CD4-positive, alpha-beta T cell treated with Interleukin-10 for 1 hour (primary cell): ENCODE results near the gene ACVRL1.

ENCODE experiments used
- DNase-seq: peaks from one replicate; pipeline ENCODE4 v3.0.0-alpha.2; 2020

The ACVRL1 gene

DNA sequence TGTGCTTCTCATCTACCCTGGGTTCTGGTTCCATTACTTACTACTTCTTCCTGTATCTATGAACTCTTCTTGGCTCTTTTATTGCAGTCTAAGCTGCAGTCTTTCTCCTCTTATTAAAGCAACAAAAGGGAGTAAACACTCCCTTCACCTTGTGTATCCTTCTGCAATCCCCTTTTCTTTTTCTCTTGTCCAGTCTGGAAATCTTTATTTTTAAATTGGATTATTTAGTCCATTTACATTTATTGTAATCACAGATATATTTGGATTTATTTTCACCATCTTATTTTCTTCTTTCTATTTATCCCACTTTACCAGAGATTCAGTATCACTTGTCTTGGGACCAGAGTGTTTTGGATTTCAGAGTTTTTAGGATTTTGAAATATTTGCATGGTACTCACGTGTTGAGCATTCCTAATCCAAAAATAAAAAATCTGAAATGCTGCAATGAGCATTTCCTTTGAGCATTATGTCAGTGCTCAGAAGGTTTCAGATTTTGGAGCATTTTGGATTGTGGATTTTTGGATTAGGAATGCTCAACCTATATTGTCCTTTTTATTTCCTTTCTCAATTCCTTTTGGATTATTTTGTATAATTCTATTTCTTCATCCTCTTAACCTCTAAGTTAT is 37.4 kb downstream of the ACVRL1 start:
- no peak for DNase-seq

DNA sequence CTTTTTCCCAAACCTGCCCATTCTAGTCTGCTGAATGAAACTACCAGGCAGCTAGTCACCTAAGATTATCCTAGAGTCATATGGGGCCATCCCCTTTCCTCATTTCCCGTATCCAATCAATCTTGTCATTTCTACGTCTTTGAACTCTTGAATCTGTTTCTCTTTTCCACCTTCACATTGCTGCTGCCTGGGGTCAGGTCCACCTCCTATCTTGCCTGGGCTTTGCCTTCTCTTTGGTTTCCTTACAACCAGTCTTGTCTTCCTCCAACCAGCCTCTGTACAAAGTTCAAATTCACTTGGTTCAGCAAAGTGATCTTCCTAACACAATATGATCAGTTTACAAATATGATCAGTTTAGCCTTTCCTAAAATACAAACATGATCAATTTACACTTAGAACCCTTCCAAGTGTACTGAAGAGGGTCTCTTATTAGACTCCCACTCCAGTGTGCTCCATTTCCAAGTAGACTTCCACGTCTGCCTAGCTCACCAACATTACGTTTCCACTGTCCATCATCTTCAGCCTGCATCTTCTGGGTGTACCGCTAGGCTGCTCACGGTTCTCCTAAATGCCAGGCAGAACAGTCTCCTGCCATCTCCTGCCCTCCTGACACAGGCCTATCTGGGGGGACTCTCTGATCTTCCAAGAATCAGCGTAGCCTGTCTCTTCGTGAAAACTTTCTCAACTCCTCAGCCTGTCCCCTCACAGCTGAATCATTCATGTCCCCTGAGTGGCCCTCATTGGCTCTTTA is 40.1 kb downstream of the ACVRL1 start:
- DNase-seq = no peak

DNA sequence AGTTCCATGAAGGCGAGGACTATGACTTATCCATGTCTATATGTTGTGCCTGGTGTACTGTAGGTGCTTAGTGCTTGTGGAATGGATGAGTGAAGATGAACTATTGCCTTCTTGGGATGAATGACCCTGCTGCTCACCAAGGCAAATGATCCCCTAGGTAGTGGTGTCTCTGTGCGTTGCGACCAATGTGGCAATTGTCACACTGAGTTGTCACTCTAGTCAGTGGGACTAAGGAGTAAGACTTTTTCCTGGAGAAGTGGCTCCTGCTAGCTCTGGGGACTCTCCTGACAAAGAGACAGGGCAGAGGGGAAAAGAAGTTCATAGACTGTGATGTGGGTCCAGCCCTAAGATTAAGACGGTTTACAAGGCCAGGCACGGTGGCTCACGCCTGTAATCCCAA is 40.8 kb downstream of the ACVRL1 start:
- DNase-seq = no peak

DNA sequence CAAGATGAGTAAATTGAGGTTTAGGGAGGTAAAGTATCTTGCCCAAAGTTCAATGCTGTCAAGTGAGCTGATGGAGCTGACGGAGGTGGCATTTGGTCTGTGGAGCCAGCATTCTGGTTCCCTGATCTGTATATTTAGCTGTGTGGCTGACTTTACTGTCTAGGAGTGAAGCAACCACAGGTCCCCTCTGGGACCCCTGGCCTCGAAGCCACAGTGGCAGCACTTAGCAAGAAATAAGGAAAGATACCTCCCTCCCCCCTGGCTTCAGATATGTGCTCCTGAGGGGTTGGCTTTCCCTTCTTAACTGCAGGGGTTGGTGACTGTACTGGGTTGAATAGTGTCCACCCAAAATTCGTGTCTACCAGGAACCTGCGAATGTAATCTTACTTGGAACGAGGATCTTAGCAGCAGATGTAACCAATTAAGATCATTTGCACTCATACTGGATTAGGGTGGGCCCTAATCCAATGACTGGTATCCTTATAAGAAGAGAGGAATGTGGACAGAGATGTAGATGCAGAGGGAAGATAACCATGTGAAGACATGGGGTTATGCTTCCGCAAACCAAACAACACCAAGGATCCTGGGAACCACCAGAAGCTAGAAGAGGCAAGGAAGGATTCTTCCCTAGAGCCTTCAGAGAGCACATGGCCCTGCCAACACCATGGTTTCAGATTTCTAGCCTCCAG is 42.2 kb downstream of the ACVRL1 start:
- DNase-seq = no peak

DNA sequence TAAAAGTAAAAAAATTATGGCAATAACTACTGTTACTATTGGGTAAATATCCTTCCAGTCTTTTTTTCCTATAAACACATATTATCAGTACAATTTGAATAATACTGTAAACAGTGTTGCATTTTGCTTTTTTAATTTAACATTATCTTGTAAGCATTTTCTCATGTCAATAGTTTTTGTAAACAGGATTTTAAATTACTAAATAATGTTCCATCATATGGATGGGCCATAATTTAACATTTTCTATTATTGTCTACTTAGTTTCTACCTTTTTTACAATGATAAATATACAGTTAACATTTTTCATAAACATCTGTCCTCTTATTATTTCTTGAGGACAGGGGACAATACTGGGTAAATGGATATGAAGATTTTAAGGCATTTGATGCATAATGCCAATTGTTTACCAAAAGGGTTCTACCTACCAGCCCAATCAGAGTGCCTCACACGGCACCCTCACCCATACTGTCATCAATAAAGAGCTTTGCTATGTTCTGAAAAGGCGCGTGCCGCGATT is 43.4 kb downstream of the ACVRL1 start:
- no peak for DNase-seq

DNA sequence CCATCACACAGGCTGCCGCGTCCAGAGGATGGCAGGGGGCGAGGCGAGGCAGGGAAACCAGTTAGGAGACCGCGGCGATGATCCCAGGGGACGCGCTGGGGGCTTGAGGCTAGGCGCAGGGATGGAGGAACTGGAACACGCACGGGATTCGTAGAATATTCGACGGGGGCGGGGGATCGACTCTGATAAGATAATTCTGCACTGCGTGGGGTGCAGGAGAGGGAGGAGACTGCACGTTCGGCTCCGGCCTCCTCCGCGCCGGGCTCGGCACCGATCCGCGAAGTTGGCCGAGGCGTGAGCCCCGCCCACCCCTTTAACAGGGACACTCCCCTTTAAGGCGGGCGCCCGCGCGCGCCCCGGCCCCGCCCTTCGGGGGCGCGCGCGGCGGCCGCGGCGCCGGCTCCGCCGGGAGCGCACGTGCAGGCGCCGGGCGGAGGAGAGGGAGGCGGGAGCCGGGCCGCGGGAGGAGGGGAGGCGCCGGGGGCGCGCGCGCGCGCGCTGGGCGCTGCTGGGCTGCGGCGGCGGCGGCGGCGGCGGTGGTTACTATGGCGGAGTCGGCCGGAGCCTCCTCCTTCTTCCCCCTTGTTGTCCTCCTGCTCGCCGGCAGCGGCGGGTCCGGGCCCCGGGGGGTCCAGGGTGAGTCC is 44.0 kb downstream of the ACVRL1 start, which contains the start of gene ACVR1B:
Gene ACVR1B (plus strand): TSS at position 501 of the 644 bp plus-strand sequence. CDS start 45 bp downstream, at position 546.
- DNase-seq = peak; percentile 92

DNA sequence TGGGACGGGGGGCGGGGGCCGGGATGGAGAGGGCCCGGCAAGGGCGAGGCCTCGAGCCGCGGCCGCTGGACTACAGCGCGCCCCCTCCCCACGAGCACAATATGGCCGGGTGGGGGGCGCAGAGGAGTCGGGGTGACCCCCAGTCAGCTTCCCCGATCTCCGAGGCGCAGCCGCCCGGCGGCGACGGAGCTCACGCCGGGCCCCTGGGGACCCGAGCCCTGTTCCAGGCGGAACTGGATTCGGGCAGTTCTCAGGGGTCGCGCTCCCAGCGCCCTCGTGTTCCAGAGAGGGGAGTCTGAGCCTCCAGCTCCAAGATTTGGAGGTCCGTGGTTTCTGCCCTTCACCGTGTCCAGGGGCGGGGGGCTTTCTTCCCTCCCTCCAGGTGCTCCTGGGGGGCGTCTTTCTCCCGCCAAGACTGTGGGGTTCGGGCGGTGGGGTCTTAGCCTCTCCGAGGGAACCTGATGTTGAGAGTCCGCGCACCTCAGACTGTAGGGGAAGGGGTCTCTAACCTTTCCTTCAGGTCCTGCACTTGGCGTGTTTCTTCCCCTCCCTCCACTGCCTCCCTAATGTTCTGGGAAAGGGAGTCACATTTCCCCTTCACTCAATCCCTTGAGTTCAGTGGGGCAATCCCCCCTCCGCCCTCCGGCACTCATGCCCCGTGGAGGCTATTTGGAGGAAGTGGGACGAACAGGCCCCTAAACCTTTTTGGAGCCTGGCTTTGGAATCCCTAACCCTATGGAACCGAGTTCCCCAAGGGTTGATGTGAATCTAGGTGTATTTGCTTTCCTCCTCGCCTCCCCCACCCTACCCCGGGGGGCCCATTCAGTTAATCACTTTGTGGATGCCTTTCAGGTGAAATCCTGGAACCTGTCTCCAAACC is 44.8 kb downstream of the ACVRL1 start:
- peak; percentile 8 for DNase-seq

DNA sequence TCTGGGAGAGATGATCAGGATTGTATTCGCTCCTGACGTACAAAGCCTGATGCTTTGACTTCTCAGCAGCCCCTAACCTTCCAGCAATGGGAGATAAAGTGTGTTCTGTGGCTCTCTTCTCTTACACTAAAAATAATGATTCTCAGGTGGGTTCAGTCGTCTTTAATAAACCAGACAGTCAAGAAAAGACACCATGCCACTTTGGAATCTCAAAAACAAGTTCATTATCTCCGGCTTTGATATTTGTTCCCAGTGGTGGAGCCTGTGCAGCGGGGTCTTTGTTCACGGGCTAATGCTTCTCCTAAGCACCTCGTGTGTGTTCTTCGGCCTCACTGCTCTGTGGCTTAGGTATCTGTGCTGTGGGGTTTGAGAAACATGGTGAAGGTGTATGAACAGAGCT is 45.8 kb downstream of the ACVRL1 start:
- DNase-seq = no peak

DNA sequence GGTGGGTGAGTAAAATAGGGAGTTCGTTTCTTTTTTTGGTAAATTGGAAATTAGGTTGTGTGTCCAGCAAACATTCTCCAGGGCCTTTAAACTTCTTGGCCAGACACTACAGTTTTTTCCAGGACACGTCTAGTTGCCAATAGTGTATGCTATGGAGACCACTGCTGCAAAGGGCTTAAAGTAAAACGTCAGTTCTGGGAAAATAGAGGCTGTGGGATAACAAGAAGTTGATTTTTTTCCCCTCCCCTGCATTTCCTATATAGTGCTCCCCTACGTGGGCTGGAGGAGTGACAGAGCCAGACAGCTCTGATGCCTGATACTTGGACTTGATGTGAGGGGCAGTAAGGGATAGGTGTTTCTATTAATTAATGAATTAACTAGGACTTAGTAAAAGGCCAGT is 46.6 kb downstream of the ACVRL1 start:
- no peak for DNase-seq

DNA sequence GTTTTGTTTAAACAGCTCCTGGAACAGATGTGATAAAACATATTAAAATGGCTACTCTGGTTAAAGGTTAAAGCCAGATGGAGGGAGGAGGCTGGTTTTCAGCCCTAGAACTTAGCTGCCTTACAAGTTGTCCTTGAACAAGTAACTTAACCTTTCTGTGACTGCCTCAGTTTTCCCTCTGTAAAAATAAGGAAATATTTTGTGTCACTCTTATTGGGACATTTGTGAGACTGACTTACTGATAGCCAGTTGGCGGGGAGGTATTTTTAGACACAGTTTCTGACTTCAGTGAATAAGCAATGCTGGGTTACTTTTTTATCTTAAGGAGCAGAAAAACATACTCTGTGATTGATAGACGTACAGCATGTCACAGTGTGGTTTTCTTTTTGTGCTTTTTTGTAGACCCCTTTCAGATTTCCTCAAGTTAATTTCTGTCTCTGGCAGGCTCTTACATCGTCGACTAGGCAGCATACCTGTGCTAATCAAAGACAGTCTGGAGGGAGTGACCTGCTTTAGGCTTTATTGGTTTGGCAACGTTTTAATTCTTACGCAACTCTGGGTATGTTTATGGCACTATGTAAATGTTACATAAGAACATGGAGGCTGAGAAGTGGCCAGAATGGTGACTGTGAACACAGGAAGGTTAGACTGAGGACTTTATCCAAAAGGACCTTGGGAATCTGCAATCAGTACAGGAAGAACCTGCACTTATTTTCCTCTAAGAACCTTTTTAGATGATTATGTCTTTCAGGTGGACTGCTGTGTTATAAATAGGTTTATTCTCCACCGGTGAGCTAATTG is 47.5 kb downstream of the ACVRL1 start:
- no peak for DNase-seq

DNA sequence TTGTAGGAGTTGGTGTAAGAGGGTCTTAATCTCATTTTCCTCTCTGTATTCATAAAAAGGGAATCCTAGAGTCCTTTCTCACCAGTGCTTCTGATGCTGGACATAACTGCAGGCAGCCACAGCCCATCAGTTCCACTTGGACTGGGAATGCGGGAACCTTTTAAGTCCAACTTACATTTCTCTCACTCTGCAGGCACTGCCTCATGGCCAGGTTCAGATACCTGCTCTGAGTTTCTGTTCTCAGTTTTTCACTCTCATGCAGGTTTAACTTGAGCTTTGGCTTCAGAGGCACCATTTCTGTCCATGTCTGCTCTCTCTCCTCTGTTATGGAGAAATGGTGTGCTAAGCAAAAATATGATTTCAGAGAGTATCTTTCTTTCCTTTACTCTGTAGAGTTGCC is 48.4 kb downstream of the ACVRL1 start:
- no peak for DNase-seq

DNA sequence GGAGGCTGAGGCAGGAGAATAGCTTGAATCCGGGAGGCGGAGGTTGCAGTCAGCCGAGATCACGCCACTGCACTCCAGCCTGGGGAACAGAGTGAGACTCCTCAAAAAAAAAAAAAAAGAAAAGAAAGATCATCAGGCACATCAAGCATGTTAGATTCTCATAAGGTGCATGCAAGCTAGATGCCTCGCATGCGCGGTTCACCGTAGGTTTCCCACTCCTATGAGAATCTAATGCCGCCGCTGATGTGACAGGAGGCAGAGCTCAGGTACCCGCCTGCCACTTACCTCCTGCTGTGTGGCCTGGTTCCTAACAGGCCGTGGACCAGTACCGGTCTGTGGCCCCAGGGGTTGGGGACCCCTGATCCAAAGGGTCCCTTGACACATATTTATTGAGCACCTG is 51.2 kb downstream of the ACVRL1 start:
- no peak for DNase-seq

DNA sequence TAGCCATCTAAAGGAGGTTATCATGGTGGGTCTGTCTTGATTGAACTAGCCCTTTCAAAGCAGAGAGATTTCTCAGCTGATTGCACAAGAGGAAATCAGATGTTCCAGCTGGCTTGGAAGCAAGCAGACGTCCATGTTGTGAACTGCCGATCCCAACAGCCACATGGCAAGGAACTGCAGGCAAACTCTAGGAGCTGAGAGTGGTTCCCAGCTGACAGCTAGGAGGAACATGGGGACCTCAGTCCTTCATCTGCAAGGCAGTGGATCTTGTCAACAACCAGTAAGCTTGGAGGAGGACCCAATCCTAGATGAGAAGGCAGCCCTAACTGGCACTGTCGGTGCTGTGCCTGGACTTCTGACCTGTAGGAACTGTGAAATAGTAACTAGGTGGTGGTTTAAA is 51.9 kb downstream of the ACVRL1 start:
- no peak for DNase-seq

DNA sequence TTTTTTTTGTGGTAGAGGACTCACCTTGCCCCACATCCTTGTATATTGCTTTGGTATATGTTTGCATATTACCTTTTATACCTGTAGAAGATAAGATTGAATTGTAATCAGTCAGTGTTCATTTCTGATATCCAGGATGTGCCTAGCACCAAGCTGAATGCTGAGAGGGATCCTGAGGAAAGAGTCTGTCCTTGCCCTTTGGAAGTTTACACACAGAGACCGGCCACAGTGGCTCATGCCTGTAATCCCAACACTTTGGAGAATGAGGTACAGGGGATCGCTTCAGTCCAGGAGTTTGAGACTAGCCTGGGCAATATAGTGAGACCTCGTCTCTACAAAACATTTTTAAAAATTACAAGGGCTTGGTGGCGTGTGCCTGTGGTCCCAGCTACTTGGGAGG is 52.6 kb downstream of the ACVRL1 start:
- DNase-seq = no peak

DNA sequence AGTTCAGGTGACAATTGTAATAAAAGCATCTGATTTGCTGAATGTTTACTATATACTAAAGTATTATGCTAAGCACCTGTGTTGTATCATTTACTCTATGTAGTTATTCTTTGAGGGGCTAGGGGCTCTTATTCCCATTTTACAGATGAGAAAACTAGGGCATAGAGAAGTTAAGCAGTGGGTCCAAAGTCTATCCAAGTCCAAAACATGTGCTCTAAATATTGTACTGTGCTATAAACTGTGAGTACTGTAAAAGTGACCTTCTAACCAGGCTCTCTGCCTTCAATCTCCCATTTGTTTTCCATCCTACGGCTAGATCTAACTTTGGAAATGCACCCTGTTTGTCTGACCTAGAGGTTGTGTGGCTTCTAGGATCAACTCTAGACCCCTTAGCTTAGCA is 53.2 kb downstream of the ACVRL1 start:
- no peak for DNase-seq

DNA sequence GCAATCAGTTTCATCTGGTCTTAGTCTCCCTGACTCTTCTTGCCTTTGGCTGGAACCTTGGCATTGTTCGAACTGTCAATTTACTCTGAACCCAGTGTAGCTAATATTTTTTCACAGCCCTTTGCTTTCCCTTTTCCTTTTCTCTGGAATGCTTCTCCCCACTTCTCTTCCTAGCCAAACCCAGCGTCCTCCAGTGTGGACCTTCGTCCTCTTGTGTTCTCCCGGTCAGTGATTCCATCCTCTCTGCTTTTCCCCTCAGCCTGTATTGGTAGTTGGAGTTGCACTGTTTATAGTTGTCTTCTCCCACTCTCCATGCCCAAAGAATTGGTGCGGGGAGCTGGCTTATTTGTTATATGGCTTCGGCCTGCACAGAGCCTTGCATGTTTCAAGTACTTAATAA is 53.6 kb downstream of the ACVRL1 start:
- no peak for DNase-seq

DNA sequence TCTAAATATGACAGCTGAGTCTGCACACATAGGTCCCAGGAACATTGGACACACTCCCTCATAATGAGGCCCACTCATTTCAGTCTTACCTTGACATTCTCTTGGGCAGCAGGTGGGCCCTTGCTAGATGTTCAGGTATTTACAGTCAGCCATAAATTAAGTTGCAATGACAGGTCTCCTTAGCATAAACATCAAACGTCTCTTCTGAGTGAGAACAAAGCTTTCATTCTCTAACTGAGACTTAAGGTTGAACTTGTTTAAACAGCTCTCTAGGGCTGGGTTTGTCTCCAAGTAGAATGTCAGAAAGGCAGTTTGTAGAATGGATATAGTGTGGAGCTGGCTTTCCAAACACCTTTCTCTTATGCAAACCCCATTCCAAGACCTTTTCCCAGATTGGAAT is 54.5 kb downstream of the ACVRL1 start:
- no peak for DNase-seq

DNA sequence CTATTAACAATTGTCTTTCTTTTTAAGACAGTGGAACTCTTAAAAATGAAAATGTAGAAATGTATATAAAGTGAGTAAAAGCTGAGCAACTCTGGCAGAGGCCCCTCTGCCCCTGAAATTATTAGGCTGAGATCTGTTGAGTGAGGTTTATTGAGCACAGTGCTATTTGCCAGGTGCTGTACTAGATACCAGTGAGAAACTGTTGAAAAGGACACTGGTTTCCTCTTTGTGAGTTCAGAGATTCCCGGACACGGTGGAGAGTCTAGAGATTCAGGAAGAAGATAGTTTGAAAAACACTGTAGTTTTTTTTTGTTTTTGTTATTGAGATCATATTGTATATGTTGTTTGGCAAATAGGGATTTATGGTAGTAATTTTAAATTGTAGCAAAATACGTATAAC is 55.4 kb downstream of the ACVRL1 start:
- no peak for DNase-seq

DNA sequence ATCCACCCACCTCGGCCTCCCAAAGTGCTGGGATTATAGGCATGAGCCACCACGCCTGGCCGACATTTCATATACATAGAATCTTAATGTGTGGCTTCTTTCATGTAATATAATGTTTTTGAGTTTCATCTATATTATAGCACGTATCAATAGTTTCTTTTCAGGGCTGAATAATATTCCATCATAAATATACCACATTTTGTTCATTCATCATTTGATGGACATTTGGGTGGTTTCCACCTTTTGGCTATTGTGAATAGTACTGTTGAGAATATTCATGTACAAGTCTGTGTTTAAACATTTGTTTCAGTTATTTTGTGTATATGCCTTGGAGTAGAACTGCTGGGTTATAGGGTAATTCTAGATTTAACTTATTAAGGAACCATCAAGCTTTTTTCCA is 56.2 kb downstream of the ACVRL1 start:
- no peak for DNase-seq

DNA sequence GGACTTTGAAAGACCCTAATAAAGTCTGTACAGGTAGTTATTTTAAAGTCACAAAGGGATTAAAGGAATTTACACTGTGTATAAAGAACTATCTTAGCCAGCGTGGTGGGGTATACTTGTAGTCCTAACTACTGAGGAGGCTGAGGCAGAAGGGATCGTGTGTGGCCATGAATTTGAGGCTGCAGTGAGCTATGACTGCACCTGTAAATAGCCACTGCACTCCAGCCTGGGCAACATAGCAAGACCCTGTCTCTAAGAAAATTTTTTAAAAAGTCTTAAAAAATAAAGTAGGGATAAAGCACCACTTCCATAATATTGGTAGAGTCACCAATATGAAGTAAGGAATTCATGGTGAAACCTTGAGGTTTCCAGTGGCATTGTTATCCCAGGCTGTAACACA is 62.3 kb downstream of the ACVRL1 start:
- no peak for DNase-seq

DNA sequence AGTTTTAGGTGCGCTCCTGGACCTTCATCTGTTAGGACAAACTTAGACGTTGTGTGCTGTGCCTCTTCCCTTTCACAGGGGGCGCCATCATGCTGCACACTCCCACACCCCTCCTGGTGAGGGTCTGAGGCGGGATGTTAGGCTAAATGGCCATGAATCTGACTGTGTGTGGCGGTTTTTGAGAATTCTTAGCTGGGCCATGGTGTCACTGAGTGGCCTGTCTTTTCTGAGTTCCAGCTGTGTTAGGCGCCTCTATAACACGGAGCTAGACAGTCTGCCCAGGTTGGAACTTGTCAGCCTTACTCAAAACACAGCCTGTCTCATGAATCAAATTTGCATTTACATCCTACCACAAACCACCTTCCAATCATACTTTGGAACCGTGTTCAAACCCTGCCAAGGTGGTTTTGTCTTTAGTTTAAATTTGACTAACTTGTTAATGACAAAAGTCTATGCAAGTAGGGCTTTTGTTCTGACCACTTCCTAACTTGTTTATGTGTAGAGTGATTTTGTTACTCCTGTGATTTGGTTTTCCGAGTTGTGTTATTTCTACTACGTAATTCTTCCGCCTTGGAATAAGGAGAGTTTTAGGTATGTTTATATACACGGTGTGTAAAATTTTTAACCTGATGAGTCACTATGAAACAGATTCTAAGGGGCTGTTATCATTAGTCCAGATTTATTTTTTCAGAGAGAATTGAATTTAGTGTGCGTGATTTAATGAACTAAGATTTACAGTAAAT is 63.8 kb downstream of the ACVRL1 start:
- DNase-seq = peak; percentile 56
